ENCODE results near the gene STPG2.

- TF ChIP-seq, protein P1, sequence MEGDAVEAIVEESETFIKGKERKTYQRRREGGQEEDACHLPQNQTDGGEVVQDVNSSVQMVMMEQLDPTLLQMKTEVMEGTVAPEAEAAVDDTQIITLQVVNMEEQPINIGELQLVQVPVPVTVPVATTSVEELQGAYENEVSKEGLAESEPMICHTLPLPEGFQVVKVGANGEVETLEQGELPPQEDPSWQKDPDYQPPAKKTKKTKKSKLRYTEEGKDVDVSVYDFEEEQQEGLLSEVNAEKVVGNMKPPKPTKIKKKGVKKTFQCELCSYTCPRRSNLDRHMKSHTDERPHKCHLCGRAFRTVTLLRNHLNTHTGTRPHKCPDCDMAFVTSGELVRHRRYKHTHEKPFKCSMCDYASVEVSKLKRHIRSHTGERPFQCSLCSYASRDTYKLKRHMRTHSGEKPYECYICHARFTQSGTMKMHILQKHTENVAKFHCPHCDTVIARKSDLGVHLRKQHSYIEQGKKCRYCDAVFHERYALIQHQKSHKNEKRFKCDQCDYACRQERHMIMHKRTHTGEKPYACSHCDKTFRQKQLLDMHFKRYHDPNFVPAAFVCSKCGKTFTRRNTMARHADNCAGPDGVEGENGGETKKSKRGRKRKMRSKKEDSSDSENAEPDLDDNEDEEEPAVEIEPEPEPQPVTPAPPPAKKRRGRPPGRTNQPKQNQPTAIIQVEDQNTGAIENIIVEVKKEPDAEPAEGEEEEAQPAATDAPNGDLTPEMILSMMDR (IDR thresholded peaks at IDR 0.05) = no peak
- TF ChIP-seq EZH2 (IDR thresholded peaks at IDR 0.05; ENCODE audit: borderline replicate concordance, insufficient read depth, low read depth, low read length, poor library complexity, severe bottlenecking) = no peak
Measured at GRCh38 chr4:97691111-97691605, 452.1 kb downstream of the STPG2 start.

All from B cell (primary cell).